Measurements from ENCODE around the gene ASXL1.

Gene ASXL1

GRCh38 chr20:32354592-32355416, 3.3 kb upstream of the ASXL1 start:
- TF ChIP-seq GATA2 (IDR thresholded peaks at IDR 0.05; ENCODE audit: low read depth, low read length) = no peak

GRCh38 chr20:32355417-32355841, 2.7 kb upstream of the ASXL1 start:
- no peak for TF ChIP-seq GATA3 (IDR thresholded peaks at IDR 0.05; ENCODE audit: low read depth, low read length)
- TF ChIP-seq GATA2 (IDR thresholded peaks at IDR 0.05; ENCODE audit: low read depth, low read length) = no peak

- no peak for TF ChIP-seq GATA3 (IDR thresholded peaks at IDR 0.05; ENCODE audit: low read depth, low read length)
- TF ChIP-seq GATA2 (IDR thresholded peaks at IDR 0.05; ENCODE audit: low read depth, low read length) = no peak
These were observed 1.3 kb upstream of the ASXL1 start for GRCh38 chr20:32356622-32357374.

GRCh38 chr20:32357375-32357868, 709 bp upstream of the ASXL1 start:
- TF ChIP-seq GATA2 (IDR thresholded peaks at IDR 0.05; ENCODE audit: low read depth, low read length) = no peak
- no peak for TF ChIP-seq GATA3 (IDR thresholded peaks at IDR 0.05; ENCODE audit: low read depth, low read length)

- TF ChIP-seq GATA3 (IDR thresholded peaks at IDR 0.05; ENCODE audit: low read depth, low read length) = no peak
- TF ChIP-seq GATA2 (IDR thresholded peaks at IDR 0.05; ENCODE audit: low read depth, low read length) = no peak
These were observed 426 bp downstream of the ASXL1 start for GRCh38 chr20:32358632-32358882.

GRCh38 chr20:32358883-32359632, 927 bp downstream of the ASXL1 start:
- TF ChIP-seq GATA3 (IDR thresholded peaks at IDR 0.05; ENCODE audit: low read depth, low read length) (no peak), GATA2 (IDR thresholded peaks at IDR 0.05; ENCODE audit: low read depth, low read length) (no peak)

- TF ChIP-seq GATA2 (IDR thresholded peaks at IDR 0.05; ENCODE audit: low read depth, low read length) = no peak
- no peak for TF ChIP-seq GATA3 (IDR thresholded peaks at IDR 0.05; ENCODE audit: low read depth, low read length)
These were observed 1.7 kb downstream of the ASXL1 start for GRCh38 chr20:32359633-32360332.

- TF ChIP-seq GATA3 (IDR thresholded peaks at IDR 0.05; ENCODE audit: low read depth, low read length) = no peak
- TF ChIP-seq GATA2 (IDR thresholded peaks at IDR 0.05; ENCODE audit: low read depth, low read length) = no peak
These were observed 2.2 kb downstream of the ASXL1 start for GRCh38 chr20:32360333-32360634.

- TF ChIP-seq GATA3 (IDR thresholded peaks at IDR 0.05; ENCODE audit: low read depth, low read length) (no peak), GATA2 (IDR thresholded peaks at IDR 0.05; ENCODE audit: low read depth, low read length) (no peak)
These were observed 4.8 kb downstream of the ASXL1 start for GRCh38 chr20:32362901-32363364.

GRCh38 chr20:32363492-32363891, 5.4 kb downstream of the ASXL1 start:
- no peak for TF ChIP-seq GATA2 (IDR thresholded peaks at IDR 0.05; ENCODE audit: low read depth, low read length)
- TF ChIP-seq GATA3 (IDR thresholded peaks at IDR 0.05; ENCODE audit: low read depth, low read length) = no peak

GRCh38 chr20:32364554-32365208, 6.5 kb downstream of the ASXL1 start:
- TF ChIP-seq GATA3 (IDR thresholded peaks at IDR 0.05; ENCODE audit: low read depth, low read length) = no peak
- no peak for TF ChIP-seq GATA2 (IDR thresholded peaks at IDR 0.05; ENCODE audit: low read depth, low read length)

GRCh38 chr20:32365564-32365963, 7.4 kb downstream of the ASXL1 start:
- TF ChIP-seq GATA2 (IDR thresholded peaks at IDR 0.05; ENCODE audit: low read depth, low read length) (no peak), GATA3 (IDR thresholded peaks at IDR 0.05; ENCODE audit: low read depth, low read length) (no peak)

- TF ChIP-seq GATA2 (IDR thresholded peaks at IDR 0.05; ENCODE audit: low read depth, low read length) (no peak), GATA3 (IDR thresholded peaks at IDR 0.05; ENCODE audit: low read depth, low read length) (no peak)
These were observed 8.2 kb downstream of the ASXL1 start for GRCh38 chr20:32366380-32366779.

Measured in SH-SY5Y (cell line).